ENCODE results near the gene UBASH3A.

The UBASH3A gene

DNA sequence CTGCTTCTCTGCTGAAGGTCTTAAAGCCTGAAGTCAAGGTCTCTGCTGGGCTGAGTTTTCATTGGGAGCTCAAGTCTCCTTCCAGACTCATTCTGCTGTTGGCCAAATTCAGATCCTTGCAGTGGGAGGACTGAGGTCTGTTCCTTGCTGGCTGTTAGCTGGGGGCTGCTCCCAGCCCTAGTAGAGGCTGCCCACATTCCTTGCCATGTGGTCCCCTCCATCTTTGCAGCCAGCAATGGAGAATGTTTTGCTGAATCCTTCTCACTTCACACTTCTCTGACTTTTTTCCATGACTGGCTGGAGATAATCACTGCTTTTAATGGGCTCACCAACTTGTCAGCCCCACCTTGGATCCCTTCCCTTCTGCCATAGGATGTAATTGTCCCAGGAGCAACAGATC lies 33.2 kb downstream of the UBASH3A start:
- intact Hi-C loops (cut with DNase I; ENCODE audit: low total_unique reads) = no loop called here
- Histone ChIP-seq H3K27me3 (peaks cover 0 to 26% of the 10 kb centered on the region in 2 donors), H3K9me3 (peaks cover 0 to 19% (median 15%) of the 10 kb centered on the region in 3 donors), H3K4me3 (no peak overlapping the region), H3K4me1 (no peaks in the 10 kb centered on the region), H3K27ac (no peak overlapping the region), H3K36me3 (no peaks in the 10 kb centered on the region)
- TF ChIP-seq, protein P1, sequence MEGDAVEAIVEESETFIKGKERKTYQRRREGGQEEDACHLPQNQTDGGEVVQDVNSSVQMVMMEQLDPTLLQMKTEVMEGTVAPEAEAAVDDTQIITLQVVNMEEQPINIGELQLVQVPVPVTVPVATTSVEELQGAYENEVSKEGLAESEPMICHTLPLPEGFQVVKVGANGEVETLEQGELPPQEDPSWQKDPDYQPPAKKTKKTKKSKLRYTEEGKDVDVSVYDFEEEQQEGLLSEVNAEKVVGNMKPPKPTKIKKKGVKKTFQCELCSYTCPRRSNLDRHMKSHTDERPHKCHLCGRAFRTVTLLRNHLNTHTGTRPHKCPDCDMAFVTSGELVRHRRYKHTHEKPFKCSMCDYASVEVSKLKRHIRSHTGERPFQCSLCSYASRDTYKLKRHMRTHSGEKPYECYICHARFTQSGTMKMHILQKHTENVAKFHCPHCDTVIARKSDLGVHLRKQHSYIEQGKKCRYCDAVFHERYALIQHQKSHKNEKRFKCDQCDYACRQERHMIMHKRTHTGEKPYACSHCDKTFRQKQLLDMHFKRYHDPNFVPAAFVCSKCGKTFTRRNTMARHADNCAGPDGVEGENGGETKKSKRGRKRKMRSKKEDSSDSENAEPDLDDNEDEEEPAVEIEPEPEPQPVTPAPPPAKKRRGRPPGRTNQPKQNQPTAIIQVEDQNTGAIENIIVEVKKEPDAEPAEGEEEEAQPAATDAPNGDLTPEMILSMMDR (IDR thresholded peaks at IDR 0.05) = no peak
- no peak for DNase-seq

DNA sequence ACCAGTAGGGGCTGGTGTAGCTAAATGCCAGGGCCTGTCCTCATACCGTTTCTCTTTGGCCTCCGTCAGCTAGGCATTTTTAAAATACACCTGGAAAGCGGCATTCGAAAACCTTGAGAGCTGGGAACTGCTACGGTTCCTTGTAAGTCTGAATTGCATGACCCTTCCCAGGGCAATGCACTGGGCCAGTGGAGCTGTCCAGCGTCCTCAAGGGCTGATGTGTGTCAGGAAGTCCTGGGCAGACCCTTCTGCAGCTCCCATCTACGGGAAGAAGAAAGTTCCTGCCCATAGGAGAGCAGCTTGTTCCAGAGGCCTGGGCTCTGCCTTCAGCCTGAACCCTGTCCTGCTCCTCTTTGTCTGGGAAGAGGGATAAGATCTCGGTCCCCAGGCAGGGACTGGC lies 34.1 kb downstream of the UBASH3A start:
- TF ChIP-seq, protein P1 (IDR thresholded peaks at IDR 0.05) = no peak
- intact Hi-C loops (cut with DNase I; ENCODE audit: low total_unique reads) = no loop called here

DNA sequence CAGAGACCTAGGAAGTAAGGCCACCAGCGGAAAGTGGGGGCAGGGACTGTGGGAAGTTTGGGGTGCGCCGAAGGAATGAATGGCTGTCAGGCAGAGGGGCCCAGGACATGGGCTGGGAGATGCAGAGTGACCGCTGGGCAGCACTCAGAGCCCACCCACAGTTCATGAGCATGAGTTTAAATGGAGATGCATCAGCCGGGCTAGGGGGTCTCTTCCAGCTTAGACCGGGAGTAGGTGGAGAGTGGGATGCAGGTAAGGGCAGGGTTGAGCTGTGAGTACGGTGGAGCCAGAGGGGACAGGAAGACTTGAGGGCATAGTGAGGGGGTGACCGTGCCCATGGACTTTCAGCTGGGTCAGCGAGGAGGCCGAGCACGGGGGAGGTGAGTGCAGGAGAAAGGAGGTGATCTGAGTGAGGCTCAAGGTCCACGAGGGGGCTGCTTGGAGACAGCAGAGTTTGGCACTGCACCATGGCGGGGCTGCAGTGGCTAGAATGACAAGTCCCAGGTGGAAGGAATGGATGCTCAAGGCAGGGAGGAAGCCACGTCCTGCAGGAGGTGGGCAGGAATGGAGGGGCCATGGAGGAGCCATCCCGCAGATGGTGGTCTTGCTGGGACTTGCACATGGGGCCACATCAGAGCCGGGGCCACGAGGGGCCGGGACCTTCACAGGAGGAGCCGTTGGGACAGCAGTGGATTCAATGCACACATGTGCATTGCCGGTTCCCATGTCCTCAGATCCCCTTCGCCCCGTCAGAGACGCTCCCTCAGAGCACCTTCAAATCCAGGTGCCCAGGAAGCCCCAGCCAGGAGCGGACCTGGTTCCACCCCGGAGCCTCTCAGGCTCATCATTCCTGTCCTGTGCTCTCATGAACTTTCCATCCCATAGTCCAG lies 34.9 kb downstream of the UBASH3A start:
- Histone ChIP-seq H3K9me3 (peaks cover 0 to 3% (median 0%) of the 10 kb centered on the region in 3 donors), H3K4me3 (no peak overlapping the region), H3K27me3 (peaks cover 0 to 25% of the 10 kb centered on the region in 2 donors), H3K27ac (no peak overlapping the region), H3K4me1 (no peaks in the 10 kb centered on the region), H3K36me3 (no peaks in the 10 kb centered on the region)
- DNase-seq = no peak
- TF ChIP-seq, protein P1 (IDR thresholded peaks at IDR 0.05) = no peak
- intact Hi-C loops (cut with DNase I; ENCODE audit: low total_unique reads) = no loop called here

More for the DNA sequence above, 34.1 kb downstream of the UBASH3A start:
- Histone ChIP-seq H3K36me3 (no peaks in the 10 kb centered on the region), H3K27ac (no peak overlapping the region), H3K4me3 (no peak overlapping the region), H3K9me3 (peaks cover 0 to 11% (median 6%) of the 10 kb centered on the region in 3 donors), H3K4me1 (no peaks in the 10 kb centered on the region), H3K27me3 (peaks cover 0 to 26% of the 10 kb centered on the region in 2 donors)
- no peak for DNase-seq

DNA sequence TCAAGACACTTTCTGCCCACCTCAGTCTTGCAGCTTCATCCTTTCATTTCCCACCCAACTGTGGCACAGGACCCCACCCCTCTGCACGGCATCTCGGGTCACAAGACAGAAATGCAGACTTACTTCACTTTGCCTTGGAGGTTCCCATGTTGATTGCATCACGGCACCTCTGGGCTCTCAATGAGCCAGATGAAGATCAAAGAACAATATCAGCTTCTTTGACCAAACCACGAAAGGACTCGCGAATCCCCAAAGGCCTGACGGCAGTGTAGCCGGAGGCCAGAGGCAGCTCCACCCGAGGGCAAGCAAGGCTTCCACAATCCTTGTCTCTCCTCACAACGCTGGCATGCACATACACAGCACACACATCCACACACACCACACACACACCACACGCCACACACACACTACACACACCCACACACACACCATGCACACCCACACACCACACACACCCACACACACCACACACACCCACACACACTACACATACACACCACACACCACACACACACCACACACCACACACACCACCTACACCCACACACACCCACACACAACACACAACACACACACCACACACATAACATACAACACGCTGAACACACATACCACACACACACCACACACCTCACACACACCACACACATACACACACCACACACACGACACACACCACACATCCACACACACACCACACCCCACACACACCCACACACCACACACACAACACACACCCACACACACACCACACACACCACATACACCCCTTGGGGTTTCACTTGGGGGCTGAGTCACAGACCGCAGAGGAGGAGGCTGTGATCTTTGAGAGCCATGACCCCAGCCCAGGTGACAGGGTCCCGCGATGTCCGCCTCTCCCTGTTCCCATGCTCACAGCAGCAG lies 35.8 kb downstream of the UBASH3A start:
- no peaks in the 10 kb centered on the region for H3K9me3 ChIP-seq
- DNase-seq = no peak
- H3K27me3 ChIP-seq = peaks cover 0 to 22% of the 10 kb centered on the region in 2 donors
- TF ChIP-seq, protein P1 (IDR thresholded peaks at IDR 0.05) = no peak
- H3K4me3 ChIP-seq = no peak overlapping the region
- H3K27ac ChIP-seq = no peak overlapping the region
- H3K4me1 ChIP-seq = no peaks in the 10 kb centered on the region
- H3K36me3 ChIP-seq = no peaks in the 10 kb centered on the region
- intact Hi-C loops (cut with DNase I; ENCODE audit: low total_unique reads) = no loop called here

GRCh38 chr21:42440187-42440792 lies 36.6 kb downstream of the UBASH3A start:
- peaks cover 0 to 27% of the 10 kb centered on the region in 2 donors for H3K27me3 ChIP-seq
- intact Hi-C loops (cut with DNase I; ENCODE audit: low total_unique reads) = no loop called here
- TF ChIP-seq, protein P1 (IDR thresholded peaks at IDR 0.05) = no peak
- H3K4me3 ChIP-seq = no peak overlapping the region
- no peaks in the 10 kb centered on the region for H3K9me3 ChIP-seq
- DNase-seq = no peak
- H3K36me3 ChIP-seq = no peaks in the 10 kb centered on the region
- no peaks in the 10 kb centered on the region for H3K4me1 ChIP-seq
- no peak overlapping the region for H3K27ac ChIP-seq
